Measurements from ENCODE around the gene TANGO2. TPM values are rescaled to one million over a fixed set of nuclear protein-coding genes. Genes with fewer than 3 reads are reported as not detected.

The TANGO2 gene
- total and polyA plus RNA-seq, 2 donors (not counting 1 experiment from before 2014, with no cell fraction given): 75.5 to 75.6 TPM

DNA sequence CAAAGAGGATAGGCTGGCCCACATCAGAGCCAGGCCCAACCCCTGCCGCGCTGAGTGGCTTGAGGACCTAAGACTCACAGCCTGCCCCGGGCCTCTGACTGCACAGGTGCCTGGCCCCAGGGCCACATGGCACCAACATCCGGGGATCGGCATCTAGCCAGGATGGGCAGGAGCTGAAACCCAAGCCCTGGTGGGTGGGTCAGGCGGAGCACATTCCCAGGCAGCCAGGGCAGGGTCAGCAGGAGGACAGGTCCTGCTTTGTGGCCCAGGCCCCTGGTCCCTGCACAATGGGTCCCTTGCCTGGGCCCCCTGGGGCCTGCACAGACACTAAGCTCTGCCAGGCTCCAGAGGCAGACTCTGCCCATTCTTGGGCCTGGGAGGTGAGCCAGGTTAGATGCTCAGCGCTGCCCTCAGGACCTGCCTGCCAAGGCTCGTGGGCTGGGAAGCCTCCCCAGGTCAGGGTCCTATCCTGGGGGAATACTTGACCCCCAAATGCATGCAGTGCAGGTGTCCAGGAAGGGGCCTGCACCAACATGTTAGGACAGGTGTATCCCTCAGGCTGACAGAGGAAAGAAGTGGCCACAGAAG, 37.8 kb upstream of the TANGO2 start:
- no peak overlapping the region for H3K27ac Mint-ChIP-seq
- TF ChIP-seq, protein P1, sequence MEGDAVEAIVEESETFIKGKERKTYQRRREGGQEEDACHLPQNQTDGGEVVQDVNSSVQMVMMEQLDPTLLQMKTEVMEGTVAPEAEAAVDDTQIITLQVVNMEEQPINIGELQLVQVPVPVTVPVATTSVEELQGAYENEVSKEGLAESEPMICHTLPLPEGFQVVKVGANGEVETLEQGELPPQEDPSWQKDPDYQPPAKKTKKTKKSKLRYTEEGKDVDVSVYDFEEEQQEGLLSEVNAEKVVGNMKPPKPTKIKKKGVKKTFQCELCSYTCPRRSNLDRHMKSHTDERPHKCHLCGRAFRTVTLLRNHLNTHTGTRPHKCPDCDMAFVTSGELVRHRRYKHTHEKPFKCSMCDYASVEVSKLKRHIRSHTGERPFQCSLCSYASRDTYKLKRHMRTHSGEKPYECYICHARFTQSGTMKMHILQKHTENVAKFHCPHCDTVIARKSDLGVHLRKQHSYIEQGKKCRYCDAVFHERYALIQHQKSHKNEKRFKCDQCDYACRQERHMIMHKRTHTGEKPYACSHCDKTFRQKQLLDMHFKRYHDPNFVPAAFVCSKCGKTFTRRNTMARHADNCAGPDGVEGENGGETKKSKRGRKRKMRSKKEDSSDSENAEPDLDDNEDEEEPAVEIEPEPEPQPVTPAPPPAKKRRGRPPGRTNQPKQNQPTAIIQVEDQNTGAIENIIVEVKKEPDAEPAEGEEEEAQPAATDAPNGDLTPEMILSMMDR (IDR thresholded peaks at IDR 0.05): no peak
- TF ChIP-seq EZH2 (IDR thresholded peaks at IDR 0.05; ENCODE audit: borderline replicate concordance, insufficient read depth, low read depth, low read length, poor library complexity, severe bottlenecking): no peak
- no peak overlapping the region for H3K9ac ChIP-seq (ENCODE audit: low read length)
- no peaks in the 10 kb centered on the region for H3K27me3 Mint-ChIP-seq
- peaks cover 0 to 11% (median 0%) of the 10 kb centered on the region in 4 experiments for H3K27me3 ChIP-seq (replicated peaks in 1 of 4; ENCODE audit: control extremely low read depth in 1 of 4, control insufficient read depth in 3 of 4, insufficient read depth in 4 of 4, low read length in 3 of 4)
- peaks cover 10 to 13% of the 10 kb centered on the region in 2 donors for H3K4me1 ChIP-seq (ENCODE audit: control insufficient read depth in 2 of 2, insufficient read depth in 2 of 2, low read length in 2 of 2)
- no peaks in the 10 kb centered on the region for H3K36me3 ChIP-seq (replicated peaks in 1 of 2; ENCODE audit: control extremely low read depth in 1 of 2, control insufficient read depth in 1 of 2, extremely low read depth in 1 of 2, insufficient read depth in 2 of 2, low read length in 1 of 2)
- POLR2A ChIA-PET: no interaction called here
- ATAC-seq (ENCODE audit: low read depth) (no peak), DNase-seq (no peak)
- 91% methylated on average over 8 of the region's 8 CpGs for WGBS (ENCODE audit: insufficient coverage)
- no peak overlapping the region for H3K4me3 ChIP-seq (ENCODE audit: control extremely low read depth in 1 of 5, extremely low read depth in 1 of 5, insufficient read depth in 1 of 5, low read depth in 2 of 5, low read length in 4 of 5)
- no peak overlapping the region for H3K4me2 ChIP-seq (replicated peaks; ENCODE audit: low read depth, low read length, poor library complexity, severe bottlenecking)
- H2AFZ ChIP-seq (ENCODE audit: insufficient read depth, low read depth, low read length, poor library complexity, severe bottlenecking): no peak overlapping the region
- peaks cover 7% of the 10 kb centered on the region for H3K4me1 Mint-ChIP-seq
- H3K27ac ChIP-seq (ENCODE audit: low read length in 2 of 2): no peak overlapping the region
- no peaks in the 10 kb centered on the region for H4K20me1 ChIP-seq (ENCODE audit: control insufficient read depth, insufficient read depth, low read length, poor library complexity, severe bottlenecking)
- CTCF ChIA-PET: no interaction called here
- H3K4me3 Mint-ChIP-seq: no peak overlapping the region
- intact Hi-C loops (cut with micrococcal nuclease): loop anchor here (5.0 kb wide), 1 partner anchor 599 kb away; no protein-coding TSS in a partner anchor
- H3K9me3 ChIP-seq (ENCODE audit: control extremely low read depth in 1 of 3, control insufficient read depth in 2 of 3, insufficient read depth in 1 of 3, low read length in 2 of 3): peaks cover 0 to 4% (median 0%) of the 10 kb centered on the region in 3 donors
- H3K79me2 ChIP-seq (ENCODE audit: control insufficient read depth, insufficient read depth, low read length): no peaks in the 10 kb centered on the region
- no peaks in the 10 kb centered on the region for H3K9me3 Mint-ChIP-seq (ENCODE audit: insufficient read depth)

DNA sequence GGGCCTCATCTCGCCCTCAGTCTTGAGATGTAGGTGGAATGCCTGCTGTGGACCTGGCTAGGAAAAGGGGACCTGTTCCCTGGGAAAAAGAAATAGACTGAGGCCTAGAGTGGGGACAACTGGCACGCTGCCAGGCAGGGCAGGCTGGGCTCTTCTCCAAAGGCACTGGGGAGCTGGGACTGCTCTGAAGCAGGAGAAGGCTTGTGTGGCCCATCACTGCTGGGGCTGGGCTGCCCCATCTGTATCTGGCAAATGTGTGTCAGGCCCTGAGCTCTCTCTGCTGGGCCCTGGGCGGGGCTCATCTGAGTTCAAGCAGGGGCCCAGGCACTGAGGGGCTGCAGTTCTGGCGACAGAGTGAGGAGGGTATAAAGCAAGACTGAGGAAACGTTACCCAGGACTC, 37.2 kb upstream of the TANGO2 start:
- ChIA-PET POLR2A (no interaction called here), CTCF (no interaction called here)
- H3K4me1 ChIP-seq (ENCODE audit: control insufficient read depth in 2 of 2, insufficient read depth in 2 of 2, low read length in 2 of 2): peaks cover 10 to 13% of the 10 kb centered on the region in 2 donors
- ATAC-seq (ENCODE audit: low read depth): no peak
- H3K27me3 Mint-ChIP-seq: no peaks in the 10 kb centered on the region
- no peaks in the 10 kb centered on the region for H3K36me3 ChIP-seq (replicated peaks in 1 of 2; ENCODE audit: control extremely low read depth in 1 of 2, control insufficient read depth in 1 of 2, extremely low read depth in 1 of 2, insufficient read depth in 2 of 2, low read length in 1 of 2)
- H3K27ac ChIP-seq (ENCODE audit: low read length in 2 of 2): no peak overlapping the region
- no peaks in the 10 kb centered on the region for H4K20me1 ChIP-seq (ENCODE audit: control insufficient read depth, insufficient read depth, low read length, poor library complexity, severe bottlenecking)
- H2AFZ ChIP-seq (ENCODE audit: insufficient read depth, low read depth, low read length, poor library complexity, severe bottlenecking): no peak overlapping the region
- H3K4me1 Mint-ChIP-seq: peaks cover 7% of the 10 kb centered on the region
- no peak overlapping the region for H3K27ac Mint-ChIP-seq
- no peak overlapping the region for H3K4me3 Mint-ChIP-seq
- H3K9me3 ChIP-seq (ENCODE audit: control extremely low read depth in 1 of 3, control insufficient read depth in 2 of 3, insufficient read depth in 1 of 3, low read length in 2 of 3): peaks cover 0 to 4% (median 0%) of the 10 kb centered on the region in 3 donors
- 86% methylated on average over 2 of the region's 5 CpGs for WGBS (ENCODE audit: insufficient coverage)
- DNase-seq: no peak
- no peak overlapping the region for H3K4me2 ChIP-seq (replicated peaks; ENCODE audit: low read depth, low read length, poor library complexity, severe bottlenecking)
- H3K4me3 ChIP-seq (ENCODE audit: control extremely low read depth in 1 of 5, extremely low read depth in 1 of 5, insufficient read depth in 1 of 5, low read depth in 2 of 5, low read length in 4 of 5): no peak overlapping the region
- no peaks in the 10 kb centered on the region for H3K79me2 ChIP-seq (ENCODE audit: control insufficient read depth, insufficient read depth, low read length)
- H3K27me3 ChIP-seq (replicated peaks in 1 of 4; ENCODE audit: control extremely low read depth in 1 of 4, control insufficient read depth in 3 of 4, insufficient read depth in 4 of 4, low read length in 3 of 4): peaks cover 0 to 11% (median 0%) of the 10 kb centered on the region in 4 experiments
- H3K9ac ChIP-seq (ENCODE audit: low read length): no peak overlapping the region
- TF ChIP-seq EZH2 (IDR thresholded peaks at IDR 0.05; ENCODE audit: borderline replicate concordance, insufficient read depth, low read depth, low read length, poor library complexity, severe bottlenecking): no peak
- TF ChIP-seq, protein P1 (IDR thresholded peaks at IDR 0.05): no peak
- intact Hi-C loops (cut with micrococcal nuclease): loop anchor here (5.0 kb wide), 1 partner anchor 599 kb away; no protein-coding TSS in a partner anchor
- no peaks in the 10 kb centered on the region for H3K9me3 Mint-ChIP-seq (ENCODE audit: insufficient read depth)

Data from B cell (primary cell).